HG03575 (cell line): ENCODE results near the gene RND3.

Source experiments
- ATAC-seq: cut with Tn5 transposase; IDR thresholded peaks from one replicate; pipeline ENCODE4 v1.9.1; 2021; ENCODE audit not compliant: unreplicated experiment, insufficient number of reproducible peaks, low FRiP score; ENCODE audit errors: extremely low read depth

RND3 gene

GRCh38 chr2:150424406-150424805 is 63.1 kb downstream of the RND3 start:
- ATAC-seq: no peak

DNA sequence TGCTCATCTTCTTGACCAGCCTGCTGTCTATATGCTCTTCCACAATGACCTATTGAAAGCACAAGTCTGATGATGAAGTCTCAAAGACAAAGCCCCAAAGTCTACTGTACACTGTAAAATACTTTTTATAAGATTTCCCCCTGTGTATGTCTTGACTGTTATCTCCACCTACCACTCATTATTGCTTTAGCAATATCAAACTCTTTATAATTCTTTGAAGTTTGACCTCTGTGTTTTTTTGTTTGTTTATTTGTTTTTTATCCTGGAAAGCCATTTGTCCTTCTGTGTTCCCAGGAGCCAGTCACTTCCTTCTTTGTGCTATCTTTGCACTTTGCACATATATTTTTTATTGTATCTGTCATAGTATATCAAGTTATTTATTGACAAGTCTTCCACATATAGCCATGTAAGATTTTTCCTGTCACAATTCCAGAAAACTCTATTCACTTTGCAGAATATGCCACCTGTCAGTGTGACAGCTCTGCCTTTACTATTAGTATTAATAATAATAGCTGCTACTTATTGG is 66.3 kb downstream of the RND3 start:
- ATAC-seq: no peak

- no peak for ATAC-seq
Measured at GRCh38 chr2:150418916-150419315, 68.6 kb downstream of the RND3 start.
